GM18861 (cell line): ENCODE results near the gene PAQR4.

ENCODE experiments used
- ATAC-seq: cut with Tn5 transposase; IDR thresholded peaks from one replicate; pipeline ENCODE4 v1.9.1; 2021; ENCODE audit not compliant: unreplicated experiment

Gene PAQR4

DNA sequence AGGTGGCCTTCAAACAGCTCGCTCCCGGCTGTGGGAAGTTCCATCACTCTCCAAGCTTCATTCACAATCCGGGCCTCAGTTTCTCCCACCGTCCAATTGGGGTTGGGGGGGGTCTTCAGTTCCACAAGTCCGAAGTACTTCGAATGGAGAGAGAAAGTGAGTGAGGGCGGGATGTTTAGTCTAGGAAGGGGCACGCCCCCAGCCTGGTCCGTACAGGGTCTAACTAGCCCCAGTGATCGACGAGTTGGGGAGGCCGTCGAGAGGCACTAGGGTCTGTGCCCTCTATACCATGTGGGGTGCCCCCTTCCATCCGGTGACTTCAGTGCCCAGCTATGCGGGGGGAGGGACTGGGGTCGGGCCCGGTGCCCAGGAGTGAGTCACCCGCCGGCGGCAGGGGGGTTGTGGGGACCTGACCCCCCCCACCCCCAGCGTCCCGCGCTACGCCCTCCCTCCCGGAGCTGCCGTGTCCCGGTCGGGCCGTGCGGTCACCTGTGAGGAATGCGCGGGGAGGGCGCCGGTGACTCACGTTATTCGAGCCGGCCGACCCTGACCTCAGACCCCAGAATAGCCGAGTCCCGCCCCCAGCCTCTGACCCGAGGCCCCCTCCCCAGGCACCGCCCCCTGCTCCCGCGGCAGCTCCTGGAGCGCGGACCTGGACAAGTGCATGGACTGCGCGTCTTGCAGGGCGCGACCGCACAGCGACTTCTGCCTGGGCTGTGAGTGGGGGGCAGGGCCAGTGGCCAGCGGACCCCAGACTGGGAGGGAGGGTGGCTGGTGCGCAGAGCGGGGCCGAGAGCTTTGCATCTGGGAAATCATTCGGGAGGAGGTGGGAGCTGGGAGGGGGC, 51.7 kb downstream of the PAQR4 start:
- ATAC-seq = no peak

DNA sequence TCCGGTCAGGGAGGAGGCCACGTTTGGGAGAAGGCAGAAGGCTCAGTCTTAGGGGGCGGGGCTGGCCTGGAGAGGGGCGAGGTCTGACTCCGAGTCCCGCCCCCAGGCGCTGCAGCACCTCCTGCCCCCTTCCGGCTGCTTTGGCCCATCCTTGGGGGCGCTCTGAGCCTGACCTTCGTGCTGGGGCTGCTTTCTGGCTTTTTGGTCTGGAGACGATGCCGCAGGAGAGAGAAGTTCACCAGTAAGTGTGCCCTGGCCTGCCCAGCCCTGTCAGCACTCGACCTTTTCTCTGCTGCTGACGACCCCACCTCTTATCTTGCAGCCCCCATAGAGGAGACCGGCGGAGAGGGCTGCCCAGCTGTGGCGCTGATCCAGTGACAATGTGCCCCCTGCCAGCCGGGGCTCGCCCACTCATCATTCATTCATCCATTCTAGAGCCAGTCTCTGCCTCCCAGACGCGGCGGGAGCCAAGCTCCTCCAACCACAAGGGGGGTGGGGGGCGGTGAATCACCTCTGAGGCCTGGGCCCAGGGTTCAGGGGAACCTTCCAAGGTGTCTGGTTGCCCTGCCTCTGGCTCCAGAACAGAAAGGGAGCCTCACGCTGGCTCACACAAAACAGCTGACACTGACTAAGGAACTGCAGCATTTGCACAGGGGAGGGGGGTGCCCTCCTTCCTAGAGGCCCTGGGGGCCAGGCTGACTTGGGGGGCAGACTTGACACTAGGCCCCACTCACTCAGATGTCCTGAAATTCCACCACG, 52.5 kb downstream of the PAQR4 start:
- ATAC-seq = no peak

DNA sequence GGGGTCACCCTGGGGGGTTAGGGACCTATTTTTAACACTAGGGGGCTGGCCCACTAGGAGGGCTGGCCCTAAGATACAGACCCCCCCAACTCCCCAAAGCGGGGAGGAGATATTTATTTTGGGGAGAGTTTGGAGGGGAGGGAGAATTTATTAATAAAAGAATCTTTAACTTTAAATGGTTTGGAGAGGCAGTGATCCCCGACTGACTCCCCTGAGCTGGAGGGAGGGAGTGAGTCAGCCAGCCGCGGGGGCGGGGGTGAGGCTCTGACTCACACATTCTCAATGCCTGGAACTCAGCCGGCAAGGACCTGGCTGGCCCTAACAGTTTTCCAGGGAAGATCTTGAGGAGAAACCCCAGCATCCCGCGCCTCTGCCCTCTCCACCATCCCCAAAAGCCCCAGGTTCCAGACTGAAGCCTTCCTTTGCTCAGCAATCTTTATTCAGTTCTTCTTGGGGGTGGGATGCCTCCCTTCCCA, 53.1 kb downstream of the PAQR4 start:
- ATAC-seq = no peak

DNA sequence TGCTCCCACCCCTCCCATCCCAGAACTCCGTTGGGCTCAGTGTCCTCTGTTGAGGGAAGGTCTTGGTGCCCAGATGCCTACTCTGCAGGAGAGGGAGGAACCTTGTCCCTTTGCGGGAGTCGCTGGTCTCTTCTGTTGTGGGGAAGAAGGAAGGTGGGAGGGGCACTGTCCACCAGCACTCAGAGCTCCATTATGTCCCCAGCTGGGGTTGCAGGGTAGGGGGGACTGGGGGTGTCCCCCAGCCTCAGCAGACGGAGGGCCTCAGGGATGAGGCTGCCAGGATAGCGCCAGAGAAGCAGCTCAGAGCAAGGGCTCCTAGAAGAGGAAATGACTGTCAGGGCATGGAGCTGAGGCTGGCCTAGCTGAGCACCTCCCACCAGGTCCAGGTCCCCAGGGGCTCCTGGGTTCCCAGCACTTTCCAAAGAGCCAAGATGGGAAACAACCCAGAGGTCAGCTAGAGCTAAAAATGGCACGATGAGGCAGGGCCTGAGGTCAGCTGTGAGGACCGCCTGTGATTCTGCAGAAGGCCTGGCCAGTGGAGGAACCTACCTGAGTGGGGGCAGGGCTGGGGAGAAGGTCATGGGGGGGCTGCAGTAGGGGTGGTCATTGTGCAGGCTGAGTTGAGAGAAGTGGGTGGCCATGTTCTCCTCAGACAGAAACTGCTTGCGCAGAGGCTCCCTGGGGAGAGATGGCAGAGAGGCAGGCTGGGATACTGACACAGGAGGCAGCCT, 53.7 kb downstream of the PAQR4 start:
- no peak for ATAC-seq
